ENCODE measurements around the gene CNTNAP2.

- TF ChIP-seq ZNF768 (tag by site-specific recombination; IDR thresholded peaks at IDR 0.05) (no peak), ZSCAN16 (tag by site-specific recombination; IDR thresholded peaks at IDR 0.05) (no peak), CTCF (tag by site-specific recombination; IDR thresholded peaks at IDR 0.05) (no peak), ZNF274 (IDR thresholded peaks at IDR 0.05; ENCODE audit: low read length) (no peak), ZNF274 (tag by site-specific recombination; IDR thresholded peaks at IDR 0.05; ENCODE audit: borderline replicate concordance) (no peak), ZFP69B (tag by site-specific recombination; IDR thresholded peaks at IDR 0.05) (no peak), MYNN (tag by site-specific recombination; IDR thresholded peaks at IDR 0.05; ENCODE audit: borderline replicate concordance) (no peak), BCL11A (tag by site-specific recombination; IDR thresholded peaks at IDR 0.05; ENCODE audit: low read depth) (no peak)
Observed at GRCh38 chr7:147968046-147968610, 1851.5 kb downstream of the CNTNAP2 start.
